ENCODE data around the gene GLTPD2. TPM values are rescaled to one million over a fixed set of nuclear protein-coding genes. Genes with fewer than 3 reads are reported as not detected.
A peak's percentile ranks its signal among the peaks of the same experiment; 100 is the strongest.

GLTPD2 gene
- total RNA-seq, 1 donor from 2014 or later: 0.22 TPM

DNA sequence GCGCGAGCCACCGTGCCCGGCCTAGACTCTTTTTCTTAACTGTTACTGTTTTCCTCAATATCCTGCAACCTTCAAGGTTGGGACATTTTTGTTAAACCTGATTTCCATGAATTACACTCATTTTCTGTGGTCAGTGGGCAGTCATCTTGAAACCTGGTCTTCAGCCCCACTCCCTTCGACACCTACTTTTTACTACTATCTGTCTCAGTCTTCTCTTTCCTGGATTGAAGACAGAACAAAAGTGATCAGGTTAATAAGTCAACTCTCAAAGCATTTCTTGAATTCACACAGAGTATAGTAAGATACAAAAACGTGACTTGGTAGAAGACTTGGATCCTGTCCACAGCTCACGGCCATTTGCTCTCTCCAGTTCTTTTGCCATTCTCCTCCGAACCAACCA lies 50.5 kb downstream of the GLTPD2 start:
- peaks cover 43% of the 10 kb centered on the region for H3K4me1 Mint-ChIP-seq
- DNase-seq (ENCODE audit: low spot score in 2 of 2, unreplicated experiment in 2 of 2): no peak
- TF ChIP-seq, protein P1, sequence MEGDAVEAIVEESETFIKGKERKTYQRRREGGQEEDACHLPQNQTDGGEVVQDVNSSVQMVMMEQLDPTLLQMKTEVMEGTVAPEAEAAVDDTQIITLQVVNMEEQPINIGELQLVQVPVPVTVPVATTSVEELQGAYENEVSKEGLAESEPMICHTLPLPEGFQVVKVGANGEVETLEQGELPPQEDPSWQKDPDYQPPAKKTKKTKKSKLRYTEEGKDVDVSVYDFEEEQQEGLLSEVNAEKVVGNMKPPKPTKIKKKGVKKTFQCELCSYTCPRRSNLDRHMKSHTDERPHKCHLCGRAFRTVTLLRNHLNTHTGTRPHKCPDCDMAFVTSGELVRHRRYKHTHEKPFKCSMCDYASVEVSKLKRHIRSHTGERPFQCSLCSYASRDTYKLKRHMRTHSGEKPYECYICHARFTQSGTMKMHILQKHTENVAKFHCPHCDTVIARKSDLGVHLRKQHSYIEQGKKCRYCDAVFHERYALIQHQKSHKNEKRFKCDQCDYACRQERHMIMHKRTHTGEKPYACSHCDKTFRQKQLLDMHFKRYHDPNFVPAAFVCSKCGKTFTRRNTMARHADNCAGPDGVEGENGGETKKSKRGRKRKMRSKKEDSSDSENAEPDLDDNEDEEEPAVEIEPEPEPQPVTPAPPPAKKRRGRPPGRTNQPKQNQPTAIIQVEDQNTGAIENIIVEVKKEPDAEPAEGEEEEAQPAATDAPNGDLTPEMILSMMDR (IDR thresholded peaks at IDR 0.05; ENCODE audit: unreplicated experiment): no peak
- H3K27me3 Mint-ChIP-seq (ENCODE audit: low read depth): no peaks in the 10 kb centered on the region
- H3K4me3 Mint-ChIP-seq: no peak overlapping the region
- peak overlapping the region; percentile 61 for H3K27ac Mint-ChIP-seq
- H3K9me3 Mint-ChIP-seq: no peaks in the 10 kb centered on the region
- peaks cover 2% of the 10 kb centered on the region for H3K36me3 Mint-ChIP-seq

Other genes with a start within 250 kb of the GLTPD2 start
- 69.5 to 74.6 TPM (median 73.5 TPM) in 3 replicates for gene MYBBP1A, start 233.6 kb upstream of the GLTPD2 start, total RNA-seq
- gene GGT6, start 228.4 kb upstream of the GLTPD2 start, total RNA-seq: 0.09 to 0.27 TPM (median 0.22 TPM) in 3 replicates
- gene SMTNL2, start 204.4 kb upstream of the GLTPD2 start, total RNA-seq: 64.8 to 68.2 TPM (median 65.7 TPM) in 3 replicates
- 0.18 to 0.45 TPM (median 0.36 TPM) in 3 replicates for gene ALOX15, start 147.3 kb upstream of the GLTPD2 start, total RNA-seq
- gene PELP1, start 84.8 kb upstream of the GLTPD2 start, total RNA-seq: 95.2 to 101 TPM (median 99.5 TPM) in 3 replicates
- 34.9 to 39.7 TPM (median 38.7 TPM) in 3 replicates for gene ARRB2, start 78.3 kb upstream of the GLTPD2 start, total RNA-seq
- 11.8 to 15.8 TPM (median 15.5 TPM) in 3 replicates for gene MED11, start 57.5 kb upstream of the GLTPD2 start, total RNA-seq
- 0.78 to 0.93 TPM (median 0.81 TPM) in 3 replicates for gene ZMYND15, start 49.1 kb upstream of the GLTPD2 start, total RNA-seq
- 7.6 to 8.8 TPM (median 8.1 TPM) in 3 replicates for gene CXCL16, start 49.0 kb upstream of the GLTPD2 start, total RNA-seq
- gene TM4SF5, start 17.1 kb upstream of the GLTPD2 start, total RNA-seq: not detected in 3 replicates
- 2.3 to 2.6 TPM (median 2.5 TPM) in 3 replicates for gene VMO1, start 2.6 kb upstream of the GLTPD2 start, total RNA-seq
- gene PSMB6, start 7.2 kb downstream of the GLTPD2 start, total RNA-seq: 98.2 to 102 TPM (median 102 TPM) in 3 replicates
- 77.3 to 83.6 TPM (median 82.5 TPM) in 3 replicates for gene PLD2, start 18.2 kb downstream of the GLTPD2 start, total RNA-seq
- 113 to 117 TPM (median 114 TPM) in 3 replicates for gene MINK1, start 44.4 kb downstream of the GLTPD2 start, total RNA-seq
- gene C17orf107, start 110.6 kb downstream of the GLTPD2 start, total RNA-seq: 8.6 to 9.3 TPM (median 9.2 TPM) in 3 replicates
- 1.5 to 1.9 TPM (median 1.7 TPM) in 3 replicates for gene CHRNE, start 114.1 kb downstream of the GLTPD2 start, total RNA-seq
- gene GP1BA, start 143.3 kb downstream of the GLTPD2 start, total RNA-seq: not detected in 3 replicates
- 52.5 to 54.2 TPM (median 53.9 TPM) in 3 replicates for gene SLC25A11, start 151.1 kb downstream of the GLTPD2 start, total RNA-seq
- 72.3 to 74.6 TPM (median 73.1 TPM) in 3 replicates for gene RNF167, start 151.3 kb downstream of the GLTPD2 start, total RNA-seq
- gene PFN1, start 159.6 kb downstream of the GLTPD2 start, total RNA-seq: 357 to 377 TPM (median 370 TPM) in 3 replicates
- gene ENO3, start 162.2 kb downstream of the GLTPD2 start, total RNA-seq: 21.2 to 25.3 TPM (median 22.4 TPM) in 3 replicates
- gene SPAG7, start 178.9 kb downstream of the GLTPD2 start, total RNA-seq: 72.8 to 86.9 TPM (median 72.9 TPM) in 3 replicates
- 27.0 to 31.6 TPM (median 31.2 TPM) in 3 replicates for gene CAMTA2, start 198.7 kb downstream of the GLTPD2 start, total RNA-seq
- gene INCA1, start 208.6 kb downstream of the GLTPD2 start, total RNA-seq: 1.7 to 3.1 TPM (median 2.7 TPM) in 3 replicates
- gene KIF1C, start 209.0 kb downstream of the GLTPD2 start, total RNA-seq: 78.5 to 82.9 TPM (median 81.7 TPM) in 3 replicates
- gene SLC52A1, start 246.5 kb downstream of the GLTPD2 start, total RNA-seq: 0.20 to 0.54 TPM (median 0.38 TPM) in 3 replicates